ENCODE measurements around the gene GPSM3.
"Not testable (repeated sequence)": the region's sequence is repeated elsewhere in the genome, so short reads cannot be mapped to it uniquely, and the experiment has no call there.

Gene GPSM3, protein sequence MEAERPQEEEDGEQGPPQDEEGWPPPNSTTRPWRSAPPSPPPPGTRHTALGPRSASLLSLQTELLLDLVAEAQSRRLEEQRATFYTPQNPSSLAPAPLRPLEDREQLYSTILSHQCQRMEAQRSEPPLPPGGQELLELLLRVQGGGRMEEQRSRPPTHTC

DNA sequence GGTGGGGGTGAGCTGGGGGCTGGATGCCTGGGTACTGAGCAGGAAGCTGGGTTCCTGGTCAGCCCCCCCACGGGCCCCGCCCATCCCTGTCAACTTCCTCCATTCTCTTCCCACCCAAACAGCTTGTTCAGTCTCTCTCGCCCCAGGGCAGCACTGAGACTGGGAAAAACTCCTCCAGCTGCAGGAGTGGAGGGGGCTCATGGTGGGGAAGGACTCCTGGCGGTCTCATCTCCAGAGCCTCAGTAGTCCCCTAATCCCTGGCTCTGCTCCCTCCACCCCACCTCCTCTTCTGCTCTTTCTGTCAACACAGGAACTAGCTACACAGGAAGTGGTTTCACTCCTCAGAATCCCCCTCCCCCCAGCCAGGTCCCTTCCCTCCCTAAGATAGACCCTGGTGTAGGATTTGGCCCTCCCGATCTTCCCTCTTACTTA, at the start of gene GPSM3:
Gene GPSM3, minus strand, starts transcription at position 36 of the 432 bp plus-strand sequence. CDS start 130 bp downstream, outside the sequence.
- in situ Hi-C loops (cut with MboI; ENCODE audit: low sequenced_read_pairs), result no loop called here

GRCh38 chr6:32240686-32241085, 48.2 kb upstream of the GPSM3 start:
- in situ Hi-C loops (cut with MboI; ENCODE audit: low sequenced_read_pairs), result no loop called here

DNA sequence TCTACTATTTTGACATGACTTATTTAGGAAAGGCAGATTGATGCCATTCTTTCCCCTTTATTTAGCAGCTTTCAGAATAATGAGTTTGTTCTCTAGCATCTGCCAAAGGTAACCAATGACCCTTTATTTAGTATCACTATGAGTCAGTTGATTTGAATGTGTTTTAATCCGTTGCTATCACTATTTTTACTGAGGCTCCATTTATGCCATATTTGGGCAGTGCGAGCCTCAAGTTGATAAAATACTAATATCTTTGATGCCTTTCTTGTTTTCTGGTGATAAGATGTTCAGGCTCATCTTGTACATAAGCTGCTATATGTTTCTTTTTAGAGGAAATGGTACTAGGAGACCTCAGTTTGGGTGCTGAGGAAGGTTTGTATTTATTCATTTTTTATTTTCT, 47.0 kb upstream of the GPSM3 start:
- in situ Hi-C loops (cut with MboI; ENCODE audit: low sequenced_read_pairs), result no loop called here

GRCh38 chr6:32234934-32235333, 42.5 kb upstream of the GPSM3 start:
- in situ Hi-C loops (cut with MboI; ENCODE audit: low sequenced_read_pairs), result no loop called here

- in situ Hi-C loops (cut with MboI; ENCODE audit: low sequenced_read_pairs), result no loop called here
Measured at GRCh38 chr6:32226434-32226833, 34.0 kb upstream of the GPSM3 start.

DNA sequence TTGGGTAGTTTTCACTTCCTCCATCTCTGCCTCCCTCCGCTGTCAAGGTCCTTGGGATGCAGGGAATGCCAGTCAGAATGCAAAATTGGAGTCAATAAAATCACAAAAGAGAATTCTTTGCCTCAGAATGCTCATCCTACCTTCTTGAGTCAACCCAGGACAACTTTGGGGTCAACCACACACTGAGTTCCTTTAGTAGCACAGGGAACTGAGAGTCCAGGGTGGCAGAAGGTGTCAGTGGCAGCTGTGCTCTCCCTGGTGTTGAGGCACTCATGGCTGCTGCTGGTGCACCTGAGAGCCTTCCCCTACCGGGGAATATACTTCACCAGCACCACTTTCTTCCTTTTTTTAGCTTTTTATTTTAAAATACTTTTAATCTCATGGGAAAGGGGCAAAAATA, 32.3 kb upstream of the GPSM3 start:
- in situ Hi-C loops (cut with MboI; ENCODE audit: low sequenced_read_pairs), result no loop called here

GRCh38 chr6:32223258-32224235, 31.1 kb upstream of the GPSM3 start, which contains the start of gene NOTCH4:
Gene NOTCH4, minus strand, starts transcription at chr6:32224067. Its CDS starts 139 bp downstream, at chr6:32223928.
- in situ Hi-C loops (cut with MboI; ENCODE audit: low sequenced_read_pairs), result no loop called here

DNA sequence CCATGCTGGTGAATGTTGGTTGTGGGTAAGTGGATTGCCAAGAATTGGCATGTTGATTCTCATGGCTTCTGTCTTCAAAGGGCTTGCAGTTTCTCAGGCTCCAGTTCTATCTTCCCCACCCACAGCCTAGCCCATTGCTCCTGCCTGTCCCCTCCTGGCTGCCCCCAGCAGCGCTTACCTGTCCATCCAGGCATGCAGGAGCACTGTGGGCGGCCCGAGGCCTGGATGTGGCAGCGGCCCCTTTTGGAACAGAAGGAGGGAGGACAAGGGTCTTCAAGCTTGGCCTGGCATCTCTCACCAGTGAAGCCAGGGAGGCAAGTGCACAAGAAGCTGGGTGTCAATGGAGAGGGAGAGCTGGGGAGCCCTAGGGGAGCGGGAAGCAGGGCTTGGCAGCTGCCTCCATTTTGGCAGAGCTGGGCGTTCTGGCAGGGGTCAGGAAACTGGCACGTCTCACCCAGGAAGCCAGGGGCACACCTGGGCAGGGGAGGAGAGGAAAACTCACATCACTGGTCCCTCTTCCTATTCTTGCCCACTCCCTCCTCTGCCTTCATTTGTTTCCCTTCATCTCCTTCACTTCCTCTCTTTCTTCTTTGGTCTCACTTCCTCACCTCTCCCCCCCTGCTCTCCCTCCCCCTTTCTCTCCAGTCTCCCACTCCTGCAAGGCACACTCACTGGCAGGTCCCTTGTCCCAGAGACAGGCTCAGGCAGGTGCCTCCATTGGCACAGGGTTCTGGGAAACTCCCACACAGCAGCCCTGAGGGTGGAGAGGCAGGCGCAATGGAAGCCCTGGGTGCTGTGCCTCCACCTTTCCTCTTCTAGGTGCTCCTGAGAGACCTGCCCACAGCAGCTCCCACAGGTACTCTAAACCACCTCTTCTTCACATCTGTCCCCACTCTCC, 30.1 kb upstream of the GPSM3 start:
- in situ Hi-C loops (cut with MboI; ENCODE audit: low sequenced_read_pairs), result no loop called here

DNA sequence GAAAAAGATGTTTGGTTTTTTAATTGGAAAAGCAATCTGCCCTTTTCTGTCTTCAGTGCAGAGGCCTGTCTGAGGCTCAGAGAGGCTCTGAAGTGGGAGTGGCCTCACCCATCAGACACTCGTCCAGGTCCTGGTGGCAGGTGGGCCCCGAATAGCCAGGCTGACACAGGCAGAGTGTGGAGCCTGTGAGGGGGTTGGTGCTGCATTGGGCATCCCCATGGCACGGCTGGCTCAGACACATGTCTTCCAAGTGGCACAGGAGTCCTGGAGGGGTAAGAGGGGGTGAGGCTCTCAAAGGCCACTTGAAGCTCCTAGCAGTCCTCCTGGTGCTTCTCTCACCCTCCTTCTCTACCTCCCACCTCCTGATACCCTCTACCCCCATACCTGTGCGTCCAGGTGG, 27.6 kb upstream of the GPSM3 start:
- in situ Hi-C loops (cut with MboI; ENCODE audit: low sequenced_read_pairs), result no loop called here

GRCh38 chr6:32218167-32218566, 25.7 kb upstream of the GPSM3 start:
- in situ Hi-C loops (cut with MboI; ENCODE audit: low sequenced_read_pairs), result no loop called here

DNA sequence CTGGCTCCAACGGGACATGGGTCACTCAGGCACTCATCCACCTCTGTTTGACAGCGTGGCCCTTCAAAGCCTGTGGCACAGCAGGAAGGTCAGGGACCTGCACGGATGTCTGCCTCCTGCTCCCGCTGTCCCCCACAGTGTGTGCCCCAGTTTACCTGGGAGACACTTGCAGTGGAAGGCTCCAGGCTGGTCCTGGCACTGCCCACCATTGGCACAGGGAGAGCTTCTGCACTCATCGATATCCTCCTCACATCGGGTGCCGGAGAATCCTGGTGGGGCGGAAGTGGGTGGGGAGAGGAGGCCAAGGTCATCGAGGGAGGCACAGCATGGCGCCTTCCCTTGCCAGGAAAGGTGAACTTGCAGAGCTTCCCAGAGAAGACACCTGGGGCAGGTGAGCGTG, 24.6 kb upstream of the GPSM3 start:
- in situ Hi-C loops (cut with MboI; ENCODE audit: low sequenced_read_pairs), result no loop called here

GRCh38 chr6:32216285-32216684, 23.8 kb upstream of the GPSM3 start:
- in situ Hi-C loops (cut with MboI; ENCODE audit: low sequenced_read_pairs), result no loop called here

DNA sequence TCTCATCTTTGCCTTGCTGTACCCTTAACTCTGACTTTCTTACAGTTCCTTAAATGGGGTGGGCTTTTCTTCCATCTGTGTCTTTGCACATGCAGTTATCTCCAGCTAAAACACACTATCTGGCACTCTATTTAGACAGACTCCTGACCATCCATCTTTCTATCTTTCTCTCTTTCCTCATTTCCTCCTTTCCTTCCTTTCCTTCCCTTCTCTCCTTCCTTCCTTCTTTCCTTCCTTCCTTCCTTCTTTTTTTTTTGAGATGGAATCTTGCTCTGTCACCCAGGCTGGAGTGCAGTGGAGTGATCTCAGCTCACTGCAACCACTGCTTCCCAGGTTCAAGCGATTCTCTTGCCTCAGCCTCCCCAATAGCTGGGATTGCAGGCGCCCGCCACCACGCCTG, 23.2 kb upstream of the GPSM3 start:
- in situ Hi-C loops (cut with MboI; ENCODE audit: low sequenced_read_pairs), result no loop called here

DNA sequence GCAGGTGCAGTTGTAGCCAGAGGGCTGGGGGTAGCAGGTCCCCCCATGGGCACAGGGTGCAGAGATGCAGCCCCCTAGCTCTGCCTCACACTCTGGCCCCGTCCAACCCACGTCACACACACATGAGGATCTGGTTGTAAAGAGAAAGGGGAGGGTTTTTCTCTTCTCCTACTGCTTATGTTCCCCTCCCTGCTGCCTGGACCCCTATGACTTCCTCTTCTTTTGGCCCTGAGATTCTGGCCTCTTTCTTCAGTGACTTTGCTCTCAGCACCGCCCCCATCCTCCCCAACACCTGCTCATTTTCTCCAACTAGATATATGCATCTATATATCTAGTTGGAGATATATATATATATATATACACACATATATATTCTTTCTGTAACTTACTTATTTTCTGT, 21.7 kb upstream of the GPSM3 start:
- in situ Hi-C loops (cut with MboI; ENCODE audit: low sequenced_read_pairs), result no loop called here

GRCh38 chr6:32213649-32214048, 21.2 kb upstream of the GPSM3 start:
- in situ Hi-C loops (cut with MboI; ENCODE audit: low sequenced_read_pairs), result no loop called here

DNA sequence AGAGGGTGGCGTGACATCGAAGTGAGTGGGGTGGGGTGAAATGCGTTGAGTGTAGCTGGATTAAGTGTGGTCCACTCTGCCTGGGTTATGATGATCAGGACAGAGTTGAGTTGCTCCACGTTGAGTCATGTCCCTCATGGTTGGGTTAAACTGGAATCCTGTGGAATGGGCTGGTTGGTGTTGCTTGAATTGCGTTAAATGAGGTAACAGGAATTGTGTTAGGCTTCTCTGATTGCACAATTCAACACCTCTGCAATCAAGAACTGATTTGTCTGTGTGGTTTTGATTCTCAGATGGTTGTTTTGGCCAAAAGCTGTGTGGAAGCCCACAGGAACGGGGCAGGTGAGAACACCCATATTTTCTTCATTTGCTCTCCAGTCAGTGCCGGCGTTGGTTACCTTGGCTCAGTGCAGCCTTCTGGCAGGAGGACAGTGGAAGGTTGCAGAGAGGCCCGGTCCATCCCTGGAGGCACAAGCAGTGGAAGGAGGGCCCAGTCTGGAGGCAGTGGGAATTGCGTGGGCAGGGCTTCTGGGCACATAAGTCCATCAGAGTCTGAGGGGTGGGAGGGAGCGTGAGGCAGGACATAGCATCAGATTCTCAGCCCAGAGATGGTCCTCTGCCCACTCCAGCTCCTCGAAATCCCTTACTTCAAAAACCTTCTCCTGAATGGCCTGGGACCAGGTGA, 19.8 kb upstream of the GPSM3 start:
- in situ Hi-C loops (cut with MboI; ENCODE audit: low sequenced_read_pairs), result no loop called here

GRCh38 chr6:32211432-32211831, 19.0 kb upstream of the GPSM3 start:
- in situ Hi-C loops (cut with MboI; ENCODE audit: low sequenced_read_pairs), result not testable (repeated sequence)

- in situ Hi-C loops (cut with MboI; ENCODE audit: low sequenced_read_pairs), result no loop called here
Measured at GRCh38 chr6:32210191-32210601, 17.8 kb upstream of the GPSM3 start.

DNA sequence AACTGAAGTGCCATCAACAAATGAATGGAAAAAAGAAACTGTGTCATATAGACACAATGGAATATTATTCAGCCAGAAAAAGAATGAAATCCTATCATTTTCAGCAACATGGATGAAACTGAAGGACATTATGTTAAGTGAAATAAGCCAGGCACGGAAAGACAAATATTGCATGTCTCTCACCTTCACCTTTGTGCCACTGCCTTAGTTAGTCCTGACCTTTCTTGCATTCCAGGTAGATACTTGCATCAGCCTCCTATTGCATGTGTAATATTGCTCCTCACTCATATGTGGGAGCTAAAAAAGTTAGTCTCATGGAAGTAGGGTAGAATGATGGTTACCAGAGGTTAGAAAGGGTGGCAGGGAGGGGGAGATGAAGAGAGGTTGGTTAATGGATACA, 16.6 kb upstream of the GPSM3 start:
- in situ Hi-C loops (cut with MboI; ENCODE audit: low sequenced_read_pairs), result no loop called here

DNA sequence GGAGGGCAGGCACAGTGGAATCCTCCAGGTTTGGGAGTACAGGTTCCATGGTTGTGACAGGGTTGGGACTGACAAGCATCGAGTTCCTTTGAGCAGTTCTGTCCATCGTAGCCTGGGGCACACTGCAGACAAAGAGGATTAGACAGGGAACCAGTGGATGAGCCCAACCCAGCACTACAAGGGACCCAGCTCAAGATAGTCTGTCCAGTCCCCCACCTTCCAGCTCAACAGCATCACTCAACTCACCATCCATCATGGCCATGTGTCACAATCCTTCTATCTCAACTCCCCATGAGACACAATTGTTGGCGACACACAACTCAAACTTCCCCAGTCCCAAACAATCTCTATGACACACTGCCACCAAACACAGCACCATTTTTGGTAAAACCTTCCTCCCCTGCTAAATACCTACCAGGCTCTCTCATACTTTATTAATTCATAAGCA, 11.8 kb upstream of the GPSM3 start:
- in situ Hi-C loops (cut with MboI; ENCODE audit: low sequenced_read_pairs), result no loop called here

All from HL-60/S4 treated with phorbol 12-myristate 13-acetate at 8.2 ng/mL for 4 days and 3 days (cell line).